HG03135 (cell line): ENCODE measurements around the gene PPP1R13B.
"Not testable (repeated sequence)": the region's sequence is repeated elsewhere in the genome, so short reads cannot be mapped to it uniquely, and the experiment has no call there.

Source experiments
- ATAC-seq: cut with Tn5 transposase; IDR thresholded peaks from one replicate; pipeline ENCODE4 v1.9.1; 2021; ENCODE audit warnings: mild to moderate bottlenecking, moderate library complexity; ENCODE audit not compliant: unreplicated experiment

Gene PPP1R13B

GRCh38 chr14:103859416-103860202, 12.2 kb upstream of the PPP1R13B start:
- no peak for ATAC-seq

GRCh38 chr14:103858063-103858781, 10.8 kb upstream of the PPP1R13B start:
- no peak for ATAC-seq

- no peak for ATAC-seq
These were observed 9.9 kb upstream of the PPP1R13B start for GRCh38 chr14:103857256-103857655.

- no peak for ATAC-seq
These were observed 9.2 kb upstream of the PPP1R13B start for GRCh38 chr14:103856607-103857006.

GRCh38 chr14:103856105-103856504, 8.7 kb upstream of the PPP1R13B start:
- no peak for ATAC-seq

GRCh38 chr14:103855734-103856095, 8.3 kb upstream of the PPP1R13B start:
- no peak for ATAC-seq

GRCh38 chr14:103854822-103855733, 7.7 kb upstream of the PPP1R13B start:
- ATAC-seq: no peak

- no peak for ATAC-seq
These were observed 6.8 kb upstream of the PPP1R13B start for GRCh38 chr14:103854017-103854808.

- no peak for ATAC-seq
These were observed 1.9 kb upstream of the PPP1R13B start for GRCh38 chr14:103849151-103849886.

GRCh38 chr14:103848175-103849077, 1.1 kb upstream of the PPP1R13B start:
- no peak for ATAC-seq

- peak; percentile 32 for ATAC-seq
These were observed 578 bp downstream of the PPP1R13B start for GRCh38 chr14:103846543-103847450.

- no peak for ATAC-seq
These were observed 1.3 kb downstream of the PPP1R13B start for GRCh38 chr14:103846097-103846496.

GRCh38 chr14:103845327-103845726, 2.0 kb downstream of the PPP1R13B start:
- ATAC-seq: no peak

- not testable (repeated sequence) for ATAC-seq
These were observed 6.1 kb downstream of the PPP1R13B start for GRCh38 chr14:103841265-103841664.

GRCh38 chr14:103840014-103840413, 7.4 kb downstream of the PPP1R13B start:
- no peak for ATAC-seq

- ATAC-seq: no peak
These were observed 7.8 kb downstream of the PPP1R13B start for GRCh38 chr14:103839579-103839978.

- ATAC-seq: no peak
These were observed 9.3 kb downstream of the PPP1R13B start for GRCh38 chr14:103838117-103838516.
